ENCODE data around the gene ABCA12.

Gene ABCA12

GRCh38 chr2:215143458-215143857 is 5.0 kb upstream of the ABCA12 start:
- no peak overlapping the region for H3K27ac Mint-ChIP-seq
- H3K4me1 Mint-ChIP-seq (ENCODE audit: low read depth), result no peaks in the 10 kb centered on the region
- H3K4me3 Mint-ChIP-seq, result no peak overlapping the region
- no peaks in the 10 kb centered on the region for H3K9me3 Mint-ChIP-seq (ENCODE audit: low read depth)
- H3K36me3 Mint-ChIP-seq, result no peaks in the 10 kb centered on the region
- H3K27me3 Mint-ChIP-seq, result peaks cover 8% of the 10 kb centered on the region

- Mint-ChIP-seq H3K27me3 (peaks cover 9% of the 10 kb centered on the region), H3K27ac (no peak overlapping the region), H3K9me3 (ENCODE audit: low read depth) (no peaks in the 10 kb centered on the region), H3K4me1 (ENCODE audit: low read depth) (no peaks in the 10 kb centered on the region), H3K36me3 (no peaks in the 10 kb centered on the region), H3K4me3 (no peak overlapping the region)
These were observed 3.3 kb upstream of the ABCA12 start for GRCh38 chr2:215141706-215142105.

GRCh38 chr2:215140166-215140707 is 1.8 kb upstream of the ABCA12 start:
- Mint-ChIP-seq H3K27me3 (peaks cover 18% of the 10 kb centered on the region), H3K9me3 (ENCODE audit: low read depth) (peaks cover 6% of the 10 kb centered on the region), H3K4me1 (ENCODE audit: low read depth) (no peaks in the 10 kb centered on the region), H3K4me3 (no peak overlapping the region), H3K27ac (no peak overlapping the region), H3K36me3 (peaks cover 3% of the 10 kb centered on the region)

- peaks cover 3% of the 10 kb centered on the region for H3K36me3 Mint-ChIP-seq
- H3K4me1 Mint-ChIP-seq (ENCODE audit: low read depth), result no peaks in the 10 kb centered on the region
- no peak overlapping the region for H3K4me3 Mint-ChIP-seq
- peaks cover 18% of the 10 kb centered on the region for H3K27me3 Mint-ChIP-seq
- no peak overlapping the region for H3K27ac Mint-ChIP-seq
- peaks cover 10% of the 10 kb centered on the region for H3K9me3 Mint-ChIP-seq (ENCODE audit: low read depth)
These were observed 585 bp downstream of the ABCA12 start for GRCh38 chr2:215137741-215138340.

- Mint-ChIP-seq H3K36me3 (peaks cover 3% of the 10 kb centered on the region), H3K27me3 (peaks cover 18% of the 10 kb centered on the region), H3K9me3 (ENCODE audit: low read depth) (peaks cover 15% of the 10 kb centered on the region), H3K4me1 (ENCODE audit: low read depth) (no peaks in the 10 kb centered on the region), H3K27ac (no peak overlapping the region), H3K4me3 (no peak overlapping the region)
These were observed 1.1 kb downstream of the ABCA12 start for GRCh38 chr2:215137329-215137686.

- H3K27ac Mint-ChIP-seq, result no peak overlapping the region
These were observed 1.6 kb downstream of the ABCA12 start for GRCh38 chr2:215136669-215137328.

GRCh38 chr2:215120401-215120800 is 18.0 kb downstream of the ABCA12 start:
- H3K9me3 Mint-ChIP-seq (ENCODE audit: low read depth), result peaks cover 9% of the 10 kb centered on the region
- no peaks in the 10 kb centered on the region for H3K36me3 Mint-ChIP-seq
- no peaks in the 10 kb centered on the region for H3K27me3 Mint-ChIP-seq
- H3K4me3 Mint-ChIP-seq, result no peak overlapping the region
- no peaks in the 10 kb centered on the region for H3K4me1 Mint-ChIP-seq (ENCODE audit: low read depth)
- no peak overlapping the region for H3K27ac Mint-ChIP-seq

More at GRCh38 chr2:215136669-215137328, 1.6 kb downstream of the ABCA12 start:
- Mint-ChIP-seq H3K36me3 (peaks cover 3% of the 10 kb centered on the region), H3K4me3 (no peak overlapping the region), H3K27me3 (peaks cover 18% of the 10 kb centered on the region), H3K9me3 (ENCODE audit: low read depth) (peaks cover 15% of the 10 kb centered on the region), H3K4me1 (ENCODE audit: low read depth) (no peaks in the 10 kb centered on the region)

GRCh38 chr2:215119847-215120246 is 18.6 kb downstream of the ABCA12 start:
- H3K27ac Mint-ChIP-seq, result no peak overlapping the region
- no peaks in the 10 kb centered on the region for H3K36me3 Mint-ChIP-seq
- peaks cover 9% of the 10 kb centered on the region for H3K9me3 Mint-ChIP-seq (ENCODE audit: low read depth)
- no peaks in the 10 kb centered on the region for H3K27me3 Mint-ChIP-seq
- no peak overlapping the region for H3K4me3 Mint-ChIP-seq
- no peaks in the 10 kb centered on the region for H3K4me1 Mint-ChIP-seq (ENCODE audit: low read depth)

- no peaks in the 10 kb centered on the region for H3K36me3 Mint-ChIP-seq
- no peaks in the 10 kb centered on the region for H3K9me3 Mint-ChIP-seq (ENCODE audit: low read depth)
- no peaks in the 10 kb centered on the region for H3K4me1 Mint-ChIP-seq (ENCODE audit: low read depth)
- H3K27me3 Mint-ChIP-seq, result no peaks in the 10 kb centered on the region
- H3K4me3 Mint-ChIP-seq, result no peak overlapping the region
- no peak overlapping the region for H3K27ac Mint-ChIP-seq
These were observed 27.5 kb downstream of the ABCA12 start for GRCh38 chr2:215110918-215111317.

GRCh38 chr2:215107216-215108056 is 31.0 kb downstream of the ABCA12 start:
- Mint-ChIP-seq H3K27me3 (peaks cover 2% of the 10 kb centered on the region), H3K4me3 (no peak overlapping the region), H3K36me3 (no peaks in the 10 kb centered on the region), H3K27ac (no peak overlapping the region), H3K4me1 (ENCODE audit: low read depth) (no peaks in the 10 kb centered on the region), H3K9me3 (ENCODE audit: low read depth) (no peaks in the 10 kb centered on the region)

GRCh38 chr2:215105607-215106354 is 32.6 kb downstream of the ABCA12 start:
- Mint-ChIP-seq H3K27ac (no peak overlapping the region), H3K4me3 (no peak overlapping the region), H3K4me1 (ENCODE audit: low read depth) (no peaks in the 10 kb centered on the region), H3K36me3 (no peaks in the 10 kb centered on the region), H3K27me3 (peaks cover 2% of the 10 kb centered on the region), H3K9me3 (ENCODE audit: low read depth) (no peaks in the 10 kb centered on the region)

- no peak overlapping the region for H3K27ac Mint-ChIP-seq
- H3K4me1 Mint-ChIP-seq (ENCODE audit: low read depth), result no peaks in the 10 kb centered on the region
- no peak overlapping the region for H3K4me3 Mint-ChIP-seq
- no peaks in the 10 kb centered on the region for H3K9me3 Mint-ChIP-seq (ENCODE audit: low read depth)
- no peaks in the 10 kb centered on the region for H3K36me3 Mint-ChIP-seq
- H3K27me3 Mint-ChIP-seq, result peaks cover 2% of the 10 kb centered on the region
These were observed 34.2 kb downstream of the ABCA12 start for GRCh38 chr2:215104226-215104625.

GRCh38 chr2:215098875-215099274 is 39.6 kb downstream of the ABCA12 start:
- Mint-ChIP-seq H3K36me3 (no peaks in the 10 kb centered on the region), H3K4me3 (no peak overlapping the region), H3K4me1 (ENCODE audit: low read depth) (no peaks in the 10 kb centered on the region), H3K27me3 (no peaks in the 10 kb centered on the region), H3K9me3 (ENCODE audit: low read depth) (no peaks in the 10 kb centered on the region), H3K27ac (no peak overlapping the region)

GRCh38 chr2:215084080-215084479 is 54.3 kb downstream of the ABCA12 start:
- Mint-ChIP-seq H3K4me1 (ENCODE audit: low read depth) (no peaks in the 10 kb centered on the region), H3K27me3 (no peaks in the 10 kb centered on the region), H3K4me3 (no peak overlapping the region), H3K27ac (no peak overlapping the region), H3K9me3 (ENCODE audit: low read depth) (no peaks in the 10 kb centered on the region), H3K36me3 (no peaks in the 10 kb centered on the region)
